SK-N-SH treated with all-trans-retinoic acid at 6 μM for 48 hours (cell line): ENCODE measurements around the gene TMEM151B.

Experiments
- GLIS3 ChIP-seq: fragments of 250-450 bp; sonication (Bioruptor Pico); IDR thresholded peaks from 2 replicates; pipeline ENCODE4 v1.5.0; 2020; ENCODE audit warnings: mild to moderate bottlenecking, moderate library complexity
- PATZ1 ChIP-seq: fragments of 250-450 bp; sonication (Bioruptor Pico); IDR thresholded peaks from 2 replicates; pipeline ENCODE4 v1.8.0; 2020; ENCODE audit warnings: mild to moderate bottlenecking, moderate library complexity, borderline replicate concordance
- SNAI2 ChIP-seq: fragments of 250-450 bp; sonication (Bioruptor Pico); IDR thresholded peaks from 2 replicates; pipeline ENCODE4 v1.5.0; 2020; ENCODE audit warnings: mild to moderate bottlenecking, moderate library complexity

- no peak for TF ChIP-seq GLIS3 (CRISPR knock-in tag)
- no peak for TF ChIP-seq PATZ1 (CRISPR knock-in tag)
- no peak for TF ChIP-seq SNAI2 (CRISPR knock-in tag)
Observed at GRCh38 chr6:44285552-44286284, 15.5 kb downstream of the TMEM151B start.
